ENCODE measurements around the gene ZNF227.

GRCh38 chr19:44255705-44256411 lies 43.5 kb downstream of the ZNF227 start:
- TF ChIP-seq POLR2AphosphoS5 (IDR thresholded peaks at IDR 0.05; ENCODE audit: low read depth, low read length): no peak
- TF ChIP-seq CTCF (IDR thresholded peaks at IDR 0.05): no peak
- no peak for TF ChIP-seq REST (IDR thresholded peaks at IDR 0.05; ENCODE audit: insufficient read depth in 1 of 2, low read depth in 2 of 2, low read length in 1 of 2)
- no peak for TF ChIP-seq SIN3A (IDR thresholded peaks at IDR 0.05; ENCODE audit: borderline replicate concordance, insufficient read depth, low read depth, low read length)
- no peak for TF ChIP-seq TCF7L2 (IDR thresholded peaks at IDR 0.05; ENCODE audit: low read depth, low read length)
